ENCODE results near the gene KRTAP2-3. TPM values are rescaled to one million over a fixed set of nuclear protein-coding genes. Genes with fewer than 3 reads are reported as not detected.
"Not testable (repeated sequence)": the region's sequence is repeated elsewhere in the genome, so short reads cannot be mapped to it uniquely, and the experiment has no call there.

KRTAP2-3 gene, protein sequence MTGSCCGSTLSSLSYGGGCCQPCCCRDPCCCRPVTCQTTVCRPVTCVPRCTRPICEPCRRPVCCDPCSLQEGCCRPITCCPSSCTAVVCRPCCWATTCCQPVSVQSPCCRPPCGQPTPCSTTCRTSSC
- not detected for polyA plus RNA-seq (2013, experiment 1 of 2)
- not detected for polyA plus RNA-seq (2013, experiment 2 of 2)

DNA sequence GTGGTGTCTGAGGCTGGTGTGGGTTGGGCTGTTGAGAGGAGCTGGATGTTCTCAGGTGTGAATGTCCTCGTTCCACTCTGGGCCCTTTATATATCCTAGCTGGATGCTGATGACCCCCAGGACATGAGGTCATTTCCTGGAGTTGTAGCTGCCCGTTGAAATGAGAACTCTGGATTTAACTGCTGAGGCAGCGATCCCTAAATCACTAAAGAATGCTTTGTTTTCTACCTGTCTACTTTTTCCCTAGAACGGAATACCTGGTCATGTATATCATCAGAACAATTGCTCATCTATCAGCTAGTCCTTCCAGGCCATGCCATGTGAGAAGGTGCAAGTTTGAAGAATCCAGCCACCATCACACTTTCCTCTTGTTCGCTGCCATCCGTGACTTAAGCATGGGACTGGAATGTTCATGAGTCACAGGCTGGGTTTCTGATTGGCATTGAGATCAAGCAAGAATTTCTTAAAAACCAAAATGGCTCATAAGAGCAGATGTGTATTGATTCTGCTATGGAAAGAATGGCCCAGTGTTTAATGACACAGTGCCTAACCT is at the start of gene KRTAP2-3:
Gene KRTAP2-3, minus strand, starts transcription at position 63 of the 553 bp plus-strand sequence. CDS start 64 bp downstream, outside the sequence.
- H3K4me3 ChIP-seq (ENCODE audit: low read length in 2 of 2): no peak within 1 kb of the TSS
- no peaks in the 10 kb centered on the region for H3K79me1 ChIP-seq (ENCODE audit: low read depth, low read length)
- no peak within 1 kb of the TSS for H2BK15ac ChIP-seq (ENCODE audit: low read length)
- no peak within 1 kb of the TSS for H3K23ac ChIP-seq (ENCODE audit: low read depth, low read length, poor library complexity)
- no peak within 1 kb of the TSS for H3K27ac ChIP-seq (replicated peaks; ENCODE audit: low read length)
- H3K4ac ChIP-seq (ENCODE audit: low read length): no peak within 1 kb of the TSS
- H3K4me2 ChIP-seq (ENCODE audit: insufficient read depth, low read length, poor library complexity, severe bottlenecking): no peak within 1 kb of the TSS
- H3K36me3 ChIP-seq (replicated peaks in 1 of 2; ENCODE audit: control insufficient read depth in 2 of 2, insufficient read depth in 2 of 2, low read length in 2 of 2): no peaks in the 10 kb centered on the region
- no peak within 1 kb of the TSS for H4K8ac ChIP-seq (ENCODE audit: low read depth, low read length)
- H2AK5ac ChIP-seq (ENCODE audit: low read depth, low read length): no peak within 1 kb of the TSS
- H2BK5ac ChIP-seq (ENCODE audit: low read length): no peak within 1 kb of the TSS
- H3K4me1 ChIP-seq (ENCODE audit: control insufficient read depth in 2 of 2, insufficient read depth in 1 of 2, low read depth in 1 of 2, low read length in 2 of 2): peaks cover 0 to 2% of the 10 kb centered on the region in 2 donors
- no peaks in the 10 kb centered on the region for H3K27me3 ChIP-seq (ENCODE audit: control insufficient read depth in 3 of 3, insufficient read depth in 3 of 3, low read depth in 1 of 3, low read length in 3 of 3)
- DNase-seq (ENCODE audit: low spot score): no peak
- no peak within 1 kb of the TSS for H2BK12ac ChIP-seq (ENCODE audit: low read length)
- H2BK120ac ChIP-seq (ENCODE audit: low read depth, low read length): no peak within 1 kb of the TSS
- no CpG with 5 or more reads among the region's 6 CpGs for WGBS, 2 donors (ENCODE audit: extremely low coverage in 2 of 2, insufficient read length in 2 of 2, insufficient replicate concordance in 1 of 2)
- H4K91ac ChIP-seq (ENCODE audit: low read depth, low read length, poor library complexity): no peak within 1 kb of the TSS
- no peak within 1 kb of the TSS for H3K9ac ChIP-seq (ENCODE audit: low read depth, low read length, poor library complexity)
- H3K9me3 ChIP-seq (replicated peaks in 1 of 2; ENCODE audit: control insufficient read depth in 2 of 2, insufficient read depth in 1 of 2, low read depth in 1 of 2, low read length in 2 of 2): peaks cover 0 to 2% of the 10 kb centered on the region in 2 donors
- no peak within 1 kb of the TSS for H3K18ac ChIP-seq (ENCODE audit: low read length)
- no peak within 1 kb of the TSS for H2AFZ ChIP-seq (ENCODE audit: low read length)
- no peak within 1 kb of the TSS for H3K14ac ChIP-seq (ENCODE audit: low read length)

DNA sequence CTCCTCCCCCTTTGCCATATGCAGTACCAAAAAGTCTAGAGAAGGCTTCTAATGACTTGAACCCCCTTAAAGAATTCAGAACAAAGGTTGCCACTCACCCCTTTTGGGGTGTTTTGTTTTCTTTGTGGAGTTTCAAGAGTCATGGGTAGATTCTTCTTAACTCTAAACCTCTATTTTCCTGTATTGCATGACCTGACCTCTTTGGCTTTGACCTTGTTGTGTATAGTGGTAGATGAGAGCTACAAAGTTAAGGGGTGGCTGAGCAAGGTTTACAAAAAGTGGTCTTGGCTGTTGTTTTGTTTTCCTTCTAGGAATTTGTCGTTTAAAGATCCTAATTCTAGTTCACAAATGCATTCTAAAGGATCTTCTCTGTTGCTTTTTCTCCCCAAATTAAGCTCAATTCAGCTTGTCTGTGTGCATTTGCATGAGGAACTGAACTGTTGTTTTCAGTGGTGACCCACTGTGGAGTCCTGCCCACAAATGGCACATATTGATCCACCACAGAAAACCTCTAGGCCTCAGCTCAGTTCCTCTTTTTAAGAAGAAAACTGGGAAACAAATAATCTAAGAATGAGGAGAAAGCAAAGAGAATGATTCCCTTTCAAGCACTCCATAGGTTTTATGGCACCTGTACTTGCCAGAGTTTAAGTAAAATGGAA is 48.9 kb upstream of the KRTAP2-3 start:
- H3K4me1 ChIP-seq (ENCODE audit: control insufficient read depth in 2 of 2, insufficient read depth in 1 of 2, low read depth in 1 of 2, low read length in 2 of 2); DNase-seq (ENCODE audit: low spot score); H2BK15ac ChIP-seq (ENCODE audit: low read length); H3K4me2 ChIP-seq (ENCODE audit: insufficient read depth, low read length, poor library complexity, severe bottlenecking); H3K27me3 ChIP-seq (ENCODE audit: control insufficient read depth in 3 of 3, insufficient read depth in 3 of 3, low read depth in 1 of 3, low read length in 3 of 3); H3K23ac ChIP-seq (ENCODE audit: low read depth, low read length, poor library complexity); H3K4me3 ChIP-seq (ENCODE audit: low read length in 2 of 2); H2AK5ac ChIP-seq (ENCODE audit: low read depth, low read length); H3K4ac ChIP-seq (ENCODE audit: low read length); H4K91ac ChIP-seq (ENCODE audit: low read depth, low read length, poor library complexity); H2BK120ac ChIP-seq (ENCODE audit: low read depth, low read length); H3K9ac ChIP-seq (ENCODE audit: low read depth, low read length, poor library complexity); H4K8ac ChIP-seq (ENCODE audit: low read depth, low read length); H2AFZ ChIP-seq (ENCODE audit: low read length); H2BK12ac ChIP-seq (ENCODE audit: low read length); H3K14ac ChIP-seq (ENCODE audit: low read length); H3K9me3 ChIP-seq (replicated peaks in 1 of 2; ENCODE audit: control insufficient read depth in 2 of 2, insufficient read depth in 1 of 2, low read depth in 1 of 2, low read length in 2 of 2); H3K36me3 ChIP-seq (replicated peaks in 1 of 2; ENCODE audit: control insufficient read depth in 2 of 2, insufficient read depth in 2 of 2, low read length in 2 of 2); H3K79me1 ChIP-seq (ENCODE audit: low read depth, low read length); H2BK5ac ChIP-seq (ENCODE audit: low read length); H3K27ac ChIP-seq (replicated peaks; ENCODE audit: low read length); H3K18ac ChIP-seq (ENCODE audit: low read length): not testable (repeated sequence)
- no CpG with 5 or more reads among the region's 1 CpG for WGBS, 2 donors (ENCODE audit: extremely low coverage in 2 of 2, insufficient read length in 2 of 2, insufficient replicate concordance in 1 of 2)

DNA sequence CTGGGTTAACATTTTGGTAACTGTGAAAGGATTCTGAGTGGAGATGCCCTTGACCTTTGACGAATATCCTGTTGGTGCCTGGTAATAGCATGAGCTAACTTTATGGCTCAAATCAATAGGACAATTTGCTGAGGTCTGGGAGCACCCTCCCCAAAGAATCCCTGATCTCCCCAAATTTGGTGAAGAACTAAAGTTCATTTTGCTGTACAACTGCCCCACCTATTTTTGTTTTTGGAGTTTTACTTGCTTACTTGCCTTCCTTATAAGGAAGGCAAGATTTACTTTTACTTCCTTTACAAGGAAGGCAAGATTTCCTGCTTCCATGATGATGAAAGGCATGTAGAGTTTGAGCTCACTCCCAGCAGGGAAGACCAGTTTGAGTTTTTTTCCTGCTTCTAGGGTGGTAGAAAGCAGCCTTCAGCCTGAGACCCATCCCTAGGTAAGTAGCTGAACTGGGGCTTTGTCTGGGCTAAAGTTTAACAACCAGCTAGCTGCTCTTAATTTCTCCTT is 48.1 kb upstream of the KRTAP2-3 start:
- H3K4me1 ChIP-seq (ENCODE audit: control insufficient read depth in 2 of 2, insufficient read depth in 1 of 2, low read depth in 1 of 2, low read length in 2 of 2): no peaks in the 10 kb centered on the region
- no peaks in the 10 kb centered on the region for H3K9me3 ChIP-seq (replicated peaks in 1 of 2; ENCODE audit: control insufficient read depth in 2 of 2, insufficient read depth in 1 of 2, low read depth in 1 of 2, low read length in 2 of 2)
- no peaks in the 10 kb centered on the region for H3K36me3 ChIP-seq (replicated peaks in 1 of 2; ENCODE audit: control insufficient read depth in 2 of 2, insufficient read depth in 2 of 2, low read length in 2 of 2)
- no peak overlapping the region for H4K8ac ChIP-seq (ENCODE audit: low read depth, low read length)
- H3K14ac ChIP-seq (ENCODE audit: low read length): no peak overlapping the region
- H2AFZ ChIP-seq (ENCODE audit: low read length): no peak overlapping the region
- no peaks in the 10 kb centered on the region for H3K27me3 ChIP-seq (ENCODE audit: control insufficient read depth in 3 of 3, insufficient read depth in 3 of 3, low read depth in 1 of 3, low read length in 3 of 3)
- H2BK15ac ChIP-seq (ENCODE audit: low read length): no peak overlapping the region
- H2BK12ac ChIP-seq (ENCODE audit: low read length): no peak overlapping the region
- H4K91ac ChIP-seq (ENCODE audit: low read depth, low read length, poor library complexity): no peak overlapping the region
- no peak overlapping the region for H2AK5ac ChIP-seq (ENCODE audit: low read depth, low read length)
- WGBS, 2 donors (ENCODE audit: extremely low coverage in 2 of 2, insufficient read length in 2 of 2, insufficient replicate concordance in 1 of 2): no CpG with 5 or more reads among the region's 1 CpG
- H2BK120ac ChIP-seq (ENCODE audit: low read depth, low read length): no peak overlapping the region
- no peak overlapping the region for H3K9ac ChIP-seq (ENCODE audit: low read depth, low read length, poor library complexity)
- no peak overlapping the region for H3K18ac ChIP-seq (ENCODE audit: low read length)
- H3K4me2 ChIP-seq (ENCODE audit: insufficient read depth, low read length, poor library complexity, severe bottlenecking): no peak overlapping the region
- no peak overlapping the region for H3K4me3 ChIP-seq (ENCODE audit: low read length in 2 of 2)
- H3K4ac ChIP-seq (ENCODE audit: low read length): no peak overlapping the region
- no peak overlapping the region for H2BK5ac ChIP-seq (ENCODE audit: low read length)
- no peaks in the 10 kb centered on the region for H3K79me1 ChIP-seq (ENCODE audit: low read depth, low read length)
- DNase-seq (ENCODE audit: low spot score): no peak
- no peak overlapping the region for H3K23ac ChIP-seq (ENCODE audit: low read depth, low read length, poor library complexity)
- H3K27ac ChIP-seq (replicated peaks; ENCODE audit: low read length): no peak overlapping the region

DNA sequence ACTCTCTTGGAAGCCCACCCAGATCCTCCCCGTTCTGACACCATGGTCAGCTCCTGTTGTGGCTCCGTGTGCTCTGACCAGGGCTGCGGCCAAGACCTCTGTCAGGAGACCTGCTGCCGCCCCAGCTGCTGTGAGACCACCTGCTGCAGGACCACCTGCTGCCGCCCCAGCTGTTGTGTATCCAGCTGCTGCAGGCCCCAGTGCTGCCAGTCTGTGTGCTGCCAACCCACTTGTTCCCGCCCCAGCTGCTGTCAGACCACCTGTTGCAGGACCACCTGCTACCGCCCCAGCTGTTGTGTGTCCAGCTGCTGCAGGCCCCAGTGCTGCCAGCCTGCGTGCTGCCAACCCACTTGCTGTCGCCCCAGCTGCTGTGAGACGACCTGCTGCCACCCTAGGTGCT is 45.4 kb upstream of the KRTAP2-3 start, which contains the start of gene KRTAP4-9:
Gene KRTAP4-9, plus strand, starts transcription at position 43 of the 400 bp plus-strand sequence. Its CDS starts 0 bp downstream, at position 43.
- DNase-seq (ENCODE audit: low spot score); H3K27ac ChIP-seq (replicated peaks; ENCODE audit: low read length): not testable (repeated sequence)

More for the DNA sequence above, 45.4 kb upstream of the KRTAP2-3 start, which contains the start of gene KRTAP4-9:
- not testable (repeated sequence) for H3K4ac ChIP-seq (ENCODE audit: low read length); H3K4me2 ChIP-seq (ENCODE audit: insufficient read depth, low read length, poor library complexity, severe bottlenecking); H3K18ac ChIP-seq (ENCODE audit: low read length); H2BK15ac ChIP-seq (ENCODE audit: low read length); H2AK5ac ChIP-seq (ENCODE audit: low read depth, low read length); H3K14ac ChIP-seq (ENCODE audit: low read length); H2BK5ac ChIP-seq (ENCODE audit: low read length); H3K27me3 ChIP-seq (ENCODE audit: control insufficient read depth in 3 of 3, insufficient read depth in 3 of 3, low read depth in 1 of 3, low read length in 3 of 3); H2AFZ ChIP-seq (ENCODE audit: low read length); H4K91ac ChIP-seq (ENCODE audit: low read depth, low read length, poor library complexity); H2BK12ac ChIP-seq (ENCODE audit: low read length); H3K4me1 ChIP-seq (ENCODE audit: control insufficient read depth in 2 of 2, insufficient read depth in 1 of 2, low read depth in 1 of 2, low read length in 2 of 2); H3K9ac ChIP-seq (ENCODE audit: low read depth, low read length, poor library complexity); H3K79me1 ChIP-seq (ENCODE audit: low read depth, low read length); H4K8ac ChIP-seq (ENCODE audit: low read depth, low read length); H3K9me3 ChIP-seq (replicated peaks in 1 of 2; ENCODE audit: control insufficient read depth in 2 of 2, insufficient read depth in 1 of 2, low read depth in 1 of 2, low read length in 2 of 2); H2BK120ac ChIP-seq (ENCODE audit: low read depth, low read length); H3K36me3 ChIP-seq (replicated peaks in 1 of 2; ENCODE audit: control insufficient read depth in 2 of 2, insufficient read depth in 2 of 2, low read length in 2 of 2); H3K23ac ChIP-seq (ENCODE audit: low read depth, low read length, poor library complexity); H3K4me3 ChIP-seq (ENCODE audit: low read length in 2 of 2)
- WGBS, 2 donors (ENCODE audit: extremely low coverage in 2 of 2, insufficient read length in 2 of 2, insufficient replicate concordance in 1 of 2): no CpG with 5 or more reads among the region's 10 CpGs

Data from neuronal stem cell (in vitro differentiated cells).